Stimulated activated CD8-positive, alpha-beta memory T cell treated with anti-CD3 and anti-CD28 coated beads, Interleukin-15, amount 100 ng/mL, for 24 hours (primary cell): ENCODE results near the gene MAGEA2B.
"Not testable (repeated sequence)": the region's sequence is repeated elsewhere in the genome, so short reads cannot be mapped to it uniquely, and the experiment has no call there.

Source experiments
- DNase-seq: peaks from one replicate; pipeline ENCODE4 v3.0.0-alpha.2; 2020; ENCODE audit warnings: low read depth

Gene MAGEA2B

GRCh38 chrX:152758918-152759317 lies 44.5 kb downstream of the MAGEA2B start, which contains the start of gene CSAG3:
Gene CSAG3, plus strand, starts transcription at chrX:152759218.
- not testable (repeated sequence) for DNase-seq

- not testable (repeated sequence) for DNase-seq
Observed at GRCh38 chrX:152759544-152759943, 45.1 kb downstream of the MAGEA2B start.

- DNase-seq: not testable (repeated sequence)
Observed at GRCh38 chrX:152761582-152761981, 47.2 kb downstream of the MAGEA2B start.

GRCh38 chrX:152766562-152766961 lies 52.1 kb downstream of the MAGEA2B start:
- not testable (repeated sequence) for DNase-seq
